A549 (cell line): ENCODE measurements around the gene HHIP.

ENCODE experiments used
- POLR2A ChIP-seq: IDR thresholded peaks from 2 replicates; pipeline ENCODE4 v1.6.1; 2012; ENCODE audit warnings: mild to moderate bottlenecking, low read length
- RAD21 ChIP-seq, 2 experiments: fragments of >200 bp in 1 of 2; sonication (Bioruptor Twin) in 1 of 2; formaldehyde crosslinking in 1 of 2; IDR thresholded peaks in 1 of 2; conservative IDR thresholded peaks in 1 of 2; 2 replicates in 1 of 2; 3 replicates in 1 of 2; pipeline ENCODE4 v1.6.1; 2012 to 2018; ENCODE audit warnings: inconsistent platforms in 1 of 2
- RFX5 ChIP-seq: fragments of 450-650 bp; IDR thresholded peaks from 2 replicates; pipeline ENCODE4 v1.7.1; 2014; ENCODE audit warnings: antibody characterized with exemption, mild to moderate bottlenecking, moderate library complexity
- ZFP36 ChIP-seq: fragments of 450-650 bp; IDR thresholded peaks from 2 replicates; pipeline ENCODE4 v1.6.1; 2014; ENCODE audit warnings: borderline replicate concordance; ENCODE audit not compliant: partially characterized antibody
- TF ChIP-seq, protein P1 (sequence below): fragments of >200 bp; sonication (Bioruptor Twin); formaldehyde crosslinking; IDR thresholded peaks from 3 replicates; pipeline ENCODE4 v1.5.1; 2016
- TF ChIP-seq, protein P2 (sequence below): fragments of 150-350 bp; IDR thresholded peaks from 2 replicates; pipeline ENCODE4 v1.6.1; 2014; ENCODE audit warnings: low read depth, mild to moderate bottlenecking, low read length

DNA sequence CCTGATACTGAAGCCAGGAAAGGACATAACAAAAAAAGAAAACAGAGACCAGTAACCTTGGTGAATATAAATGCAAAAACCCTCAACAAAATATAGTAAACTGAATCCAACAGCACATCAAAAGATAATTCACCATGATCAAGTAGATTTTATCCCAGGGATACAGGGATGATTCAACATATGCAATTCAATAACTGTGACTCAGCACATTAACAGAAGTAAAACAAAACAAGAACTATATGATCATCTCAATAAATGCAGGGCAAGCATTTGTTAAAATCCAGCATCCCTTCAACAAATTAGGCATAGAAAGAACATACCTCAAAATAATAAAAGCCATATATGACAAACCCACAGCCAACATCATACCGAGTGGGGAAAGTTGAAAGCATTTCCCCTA is 112.0 kb downstream of the HHIP start:
- TF ChIP-seq, protein P1, sequence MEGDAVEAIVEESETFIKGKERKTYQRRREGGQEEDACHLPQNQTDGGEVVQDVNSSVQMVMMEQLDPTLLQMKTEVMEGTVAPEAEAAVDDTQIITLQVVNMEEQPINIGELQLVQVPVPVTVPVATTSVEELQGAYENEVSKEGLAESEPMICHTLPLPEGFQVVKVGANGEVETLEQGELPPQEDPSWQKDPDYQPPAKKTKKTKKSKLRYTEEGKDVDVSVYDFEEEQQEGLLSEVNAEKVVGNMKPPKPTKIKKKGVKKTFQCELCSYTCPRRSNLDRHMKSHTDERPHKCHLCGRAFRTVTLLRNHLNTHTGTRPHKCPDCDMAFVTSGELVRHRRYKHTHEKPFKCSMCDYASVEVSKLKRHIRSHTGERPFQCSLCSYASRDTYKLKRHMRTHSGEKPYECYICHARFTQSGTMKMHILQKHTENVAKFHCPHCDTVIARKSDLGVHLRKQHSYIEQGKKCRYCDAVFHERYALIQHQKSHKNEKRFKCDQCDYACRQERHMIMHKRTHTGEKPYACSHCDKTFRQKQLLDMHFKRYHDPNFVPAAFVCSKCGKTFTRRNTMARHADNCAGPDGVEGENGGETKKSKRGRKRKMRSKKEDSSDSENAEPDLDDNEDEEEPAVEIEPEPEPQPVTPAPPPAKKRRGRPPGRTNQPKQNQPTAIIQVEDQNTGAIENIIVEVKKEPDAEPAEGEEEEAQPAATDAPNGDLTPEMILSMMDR, result no peak
- TF ChIP-seq POLR2A (no peak), ZFP36 (no peak), RAD21 (conservative IDR thresholded peaks at IDR 0.05 in 1 of 2, IDR thresholded peaks at IDR 0.05 in 1 of 2) (no peak), RFX5 (no peak)
- TF ChIP-seq, protein P2, sequence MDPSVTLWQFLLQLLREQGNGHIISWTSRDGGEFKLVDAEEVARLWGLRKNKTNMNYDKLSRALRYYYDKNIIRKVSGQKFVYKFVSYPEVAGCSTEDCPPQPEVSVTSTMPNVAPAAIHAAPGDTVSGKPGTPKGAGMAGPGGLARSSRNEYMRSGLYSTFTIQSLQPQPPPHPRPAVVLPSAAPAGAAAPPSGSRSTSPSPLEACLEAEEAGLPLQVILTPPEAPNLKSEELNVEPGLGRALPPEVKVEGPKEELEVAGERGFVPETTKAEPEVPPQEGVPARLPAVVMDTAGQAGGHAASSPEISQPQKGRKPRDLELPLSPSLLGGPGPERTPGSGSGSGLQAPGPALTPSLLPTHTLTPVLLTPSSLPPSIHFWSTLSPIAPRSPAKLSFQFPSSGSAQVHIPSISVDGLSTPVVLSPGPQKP, result no peak
